Kidney epithelial cell (primary cell): ENCODE results near the gene NOP16. TPM values are rescaled to one million over a fixed set of nuclear protein-coding genes. Genes with fewer than 3 reads are reported as not detected.

Source experiments
- DNase-seq: peaks from one replicate; pipeline ENCODE4 v3.0.0-alpha.2; 2010; ENCODE audit warnings: low read depth
- H3K27me3 ChIP-seq: 2 replicates; pipeline ENCODE4 v1.6.0; 2011; ENCODE audit warnings: low read length; ENCODE audit not compliant: control insufficient read depth, insufficient read depth
- H3K36me3 ChIP-seq: 2 replicates; pipeline ENCODE4 v1.5.1; 2011; ENCODE audit warnings: low read length; ENCODE audit not compliant: control insufficient read depth, insufficient read depth
- H3K4me3 ChIP-seq: 2 replicates; pipeline ENCODE4 v1.5.1; 2011; ENCODE audit warnings: low read depth, mild to moderate bottlenecking, control low read depth, low read length
- CTCF ChIP-seq: IDR thresholded peaks from 2 replicates; pipeline ENCODE4 v1.5.1; 2011; ENCODE audit warnings: mild to moderate bottlenecking, moderate library complexity, low read length, control low read depth, inconsistent platforms; ENCODE audit not compliant: insufficient read depth, poor library complexity, severe bottlenecking
- total RNA-seq: library from RNA; depleted of rRNA; stranded (reverse); fragments of >200 nt; gene quantifications from 2 replicates; pipeline ENCODE4 v1.2.3, GENCODE V29; 2015

NOP16 gene
- total RNA-seq, 1 donor from 2014 or later = 17.8 TPM

GRCh38 chr5:176383248-176383905 is 5.0 kb downstream of the NOP16 start:
- no peak for TF ChIP-seq CTCF
- Histone ChIP-seq H3K27me3 (no peaks in the 10 kb centered on the region), H3K4me3 (no peak overlapping the region), H3K36me3 (peaks cover 3% of the 10 kb centered on the region)
- no peak for DNase-seq

GRCh38 chr5:176382721-176383120 is 5.7 kb downstream of the NOP16 start:
- Histone ChIP-seq H3K36me3 (peaks cover 3% of the 10 kb centered on the region), H3K4me3 (no peak overlapping the region), H3K27me3 (no peaks in the 10 kb centered on the region)
- no peak for DNase-seq
- no peak for TF ChIP-seq CTCF

- Histone ChIP-seq H3K4me3 (no peak overlapping the region), H3K36me3 (peaks cover 3% of the 10 kb centered on the region), H3K27me3 (no peaks in the 10 kb centered on the region)
- no peak for DNase-seq
- no peak for TF ChIP-seq CTCF
These were observed 6.4 kb downstream of the NOP16 start for GRCh38 chr5:176381979-176382378.

- DNase-seq = no peak
- Histone ChIP-seq H3K4me3 (no peak overlapping the region), H3K36me3 (peaks cover 3% of the 10 kb centered on the region), H3K27me3 (no peaks in the 10 kb centered on the region)
- TF ChIP-seq CTCF = no peak
These were observed 7.0 kb downstream of the NOP16 start for GRCh38 chr5:176381423-176381822.

GRCh38 chr5:176379881-176380280 is 8.5 kb downstream of the NOP16 start:
- no peak for TF ChIP-seq CTCF

More at GRCh38 chr5:176379881-176380280, 8.5 kb downstream of the NOP16 start:
- Histone ChIP-seq H3K36me3 (peaks cover 3% of the 10 kb centered on the region), H3K4me3 (no peak overlapping the region), H3K27me3 (no peaks in the 10 kb centered on the region)
- no peak for DNase-seq
